IMR-90 (cell line): Measurements from ENCODE around the gene TECPR2. TPM values are rescaled to one million over a fixed set of nuclear protein-coding genes. Genes with fewer than 3 reads are reported as not detected.

Experiments used
- ATAC-seq: fragments of 200-7000 bp; cut with Tn5 transposase; 2 replicates; pipeline ENCODE4 v1.9.1; 2020; ENCODE audit warnings: low read depth, mild to moderate bottlenecking, moderate library complexity
- BruUV-seq: library from RNA; stranded (reverse); fragments of 400-500 nt; replicated peaks from 2 replicates; lab custom pipeline; 2021; lab: Mats Ljungman, UMichigan
- CTCF ChIA-PET: fragments of 300-600 bp; formaldehyde crosslinking; extraction: SDS; loops from one replicate; lab custom pipeline; 2021; ENCODE audit warnings: antibody characterized with exemption; lab: Yijun Ruan, JAX
- POLR2A ChIA-PET: fragments of 300-600 bp; sonication (Branson Sonifier 250); formaldehyde crosslinking; loops from one replicate; lab custom pipeline; 2022; ENCODE audit warnings: antibody characterized with exemption; ENCODE audit not compliant: unreplicated experiment; lab: Charles Lee
- DNase-seq: peaks from one replicate; pipeline ENCODE4 v3.0.0; 2013
- H2AFZ ChIP-seq: replicated peaks from 2 replicates; pipeline ENCODE3; 2013; ENCODE audit warnings: low read length, mild to moderate bottlenecking; ENCODE audit not compliant: poor library complexity
- H2AK5ac ChIP-seq: 2 replicates; pipeline ENCODE4 v1.6.1; 2013; ENCODE audit warnings: low read depth, low read length, inconsistent platforms
- H2AK9ac ChIP-seq: replicated peaks from 2 replicates; pipeline ENCODE3; 2013; ENCODE audit warnings: mild to moderate bottlenecking, low read depth, low read length, moderate library complexity; ENCODE audit not compliant: poor library complexity
- H2BK120ac ChIP-seq: 2 replicates; pipeline ENCODE4 v1.6.1; 2013; ENCODE audit warnings: low read depth, low read length, inconsistent platforms
- H2BK15ac ChIP-seq: 3 replicates; pipeline ENCODE4 v1.6.1; 2013; ENCODE audit warnings: low read depth, low read length, inconsistent platforms
- H2BK20ac ChIP-seq: 2 replicates; pipeline ENCODE4 v1.6.1; 2013; ENCODE audit warnings: low read depth, mild to moderate bottlenecking, inconsistent platforms, low read length, moderate library complexity
- H2BK5ac ChIP-seq: 2 replicates; pipeline ENCODE4 v1.6.1; 2013; ENCODE audit warnings: mild to moderate bottlenecking, low read depth, low read length, inconsistent platforms; ENCODE audit not compliant: poor library complexity, severe bottlenecking
- H3K14ac ChIP-seq: replicated peaks from 2 replicates; pipeline ENCODE4 v1.6.1; 2013; ENCODE audit warnings: low read depth, low read length, inconsistent platforms
- H3K18ac ChIP-seq: 2 replicates; pipeline ENCODE4 v1.6.1; 2013; ENCODE audit warnings: low read depth, low read length, control low read depth
- H3K23ac ChIP-seq: 2 replicates; pipeline ENCODE4 v1.6.1; 2013; ENCODE audit warnings: low read depth, low read length, inconsistent platforms
- H3K27ac ChIP-seq: 2 replicates; pipeline ENCODE4 v1.5.1; 2013; ENCODE audit warnings: mild to moderate bottlenecking, control low read depth, low read length; ENCODE audit not compliant: insufficient read depth
- H3K27me3 ChIP-seq: 2 replicates; pipeline ENCODE4 v1.6.1; 2013; ENCODE audit warnings: low read length; ENCODE audit not compliant: control insufficient read depth, insufficient read depth
- H3K36me3 ChIP-seq: 2 replicates; pipeline ENCODE4 v1.6.1; 2013; ENCODE audit warnings: low read length, mixed read lengths; ENCODE audit not compliant: control insufficient read depth, insufficient read depth
- H3K4ac ChIP-seq: 2 replicates; pipeline ENCODE4 v1.6.1; 2013; ENCODE audit warnings: low read depth, low read length, inconsistent platforms
- H3K4me1 ChIP-seq: 2 replicates; pipeline ENCODE4 v1.6.1; 2013; ENCODE audit warnings: low read length, mixed read lengths; ENCODE audit not compliant: control insufficient read depth, insufficient read depth
- H3K4me2 ChIP-seq: 2 replicates; pipeline ENCODE4 v1.6.1; 2013; ENCODE audit warnings: low read depth, mild to moderate bottlenecking, control low read depth, low read length, moderate library complexity
- H3K4me3 ChIP-seq: 2 replicates; pipeline ENCODE4 v1.5.1; 2013; ENCODE audit warnings: low read depth, mild to moderate bottlenecking, control low read depth, low read length, moderate library complexity; ENCODE audit not compliant: insufficient read depth
- H3K56ac ChIP-seq: 2 replicates; pipeline ENCODE4 v1.6.1; 2013; ENCODE audit warnings: low read length, inconsistent platforms; ENCODE audit not compliant: insufficient read depth; ENCODE audit errors: extremely low read depth
- H3K79me1 ChIP-seq, 2 experiments: 2 replicates each; pipeline ENCODE4 v1.6.1; 2013; ENCODE audit warnings: low read length in 2 of 2, inconsistent platforms in 1 of 2, low read depth in 1 of 2
- H3K9ac ChIP-seq: 2 replicates; pipeline ENCODE4 v1.6.1; 2013; ENCODE audit warnings: low read depth, low read length, control low read depth
- H3K9me1 ChIP-seq: 2 replicates; pipeline ENCODE4 v1.6.1; 2013; ENCODE audit warnings: low read length, inconsistent platforms; ENCODE audit not compliant: insufficient read depth
- H3K9me3 ChIP-seq: 2 replicates; pipeline ENCODE4 v1.6.1; 2013; ENCODE audit warnings: low read length; ENCODE audit not compliant: control insufficient read depth, insufficient read depth
- H4K20me1 ChIP-seq: 2 replicates; pipeline ENCODE4 v1.6.1; 2013; ENCODE audit warnings: low read length, inconsistent platforms; ENCODE audit not compliant: insufficient read depth
- H4K5ac ChIP-seq: 2 replicates; pipeline ENCODE4 v1.6.1; 2013; ENCODE audit warnings: mild to moderate bottlenecking, low read depth, low read length, control low read depth
- H4K8ac ChIP-seq, 2 experiments: 2 replicates each; pipeline ENCODE4 v1.6.1; 2013; ENCODE audit warnings: low read depth in 2 of 2, low read length in 2 of 2, control low read depth in 1 of 2, inconsistent platforms in 1 of 2
- H4K91ac ChIP-seq: 2 replicates; pipeline ENCODE4 v1.6.1; 2013; ENCODE audit warnings: low read depth, low read length, inconsistent platforms; ENCODE audit not compliant: insufficient read depth
- CEBPB ChIP-seq: IDR thresholded peaks from 2 replicates; pipeline ENCODE4 v1.6.1; 2012; ENCODE audit warnings: low read depth, low read length, improper control_type of control experiment
- CHD1 ChIP-seq: IDR thresholded peaks from 2 replicates; pipeline ENCODE4 v1.6.1; 2012; ENCODE audit warnings: low read depth, low read length, improper control_type of control experiment
- CTCF ChIP-seq: conservative IDR thresholded peaks from 2 replicates; pipeline ENCODE4 v1.5.1; 2012; ENCODE audit warnings: mild to moderate bottlenecking, low read depth, low read length, improper control_type of control experiment
- ELK1 ChIP-seq: fragments of 150-350 bp; IDR thresholded peaks from 2 replicates; pipeline ENCODE4 v1.6.1; 2016; ENCODE audit warnings: low read depth, mild to moderate bottlenecking, low read length, moderate library complexity, borderline replicate concordance
- FOS ChIP-seq: fragments of 150-350 bp; IDR thresholded peaks from 2 replicates; pipeline ENCODE4 v1.6.1; 2016; ENCODE audit warnings: low read depth, low read length
- POLR2A ChIP-seq: IDR thresholded peaks from 2 replicates; pipeline ENCODE4 v1.6.1; 2012; ENCODE audit warnings: mild to moderate bottlenecking, low read depth, low read length
- RAD21 ChIP-seq: IDR thresholded peaks from 2 replicates; pipeline ENCODE4 v1.6.1; 2012; ENCODE audit warnings: low read length, improper control_type of control experiment
- RCOR1 ChIP-seq: IDR thresholded peaks from 2 replicates; pipeline ENCODE4 v1.6.1; 2012; ENCODE audit warnings: mild to moderate bottlenecking, low read length, improper control_type of control experiment; ENCODE audit not compliant: insufficient replicate concordance
- SMC3 ChIP-seq: fragments of 150-350 bp; IDR thresholded peaks from 2 replicates; pipeline ENCODE4 v1.6.1; 2016; ENCODE audit warnings: low read depth, mild to moderate bottlenecking, antibody characterized with exemption, low read length, moderate library complexity
- WGBS, 2 experiments: methylation state at CpG; one replicate each; pipeline versions ENCODE4 v1.1.5 to v1.1.7; 2013; ENCODE audit warnings: missing lambda C conversion rate in 2 of 2; ENCODE audit not compliant: insufficient read length in 1 of 2; ENCODE audit errors: extremely low coverage in 2 of 2; 5-methylcytosine and 5-hydroxymethylcytosine counted together
- dilution Hi-C: fragments of 300-500 bp; cut with HindIII; formaldehyde crosslinking; loops from one replicate; pipeline ENCODE4 v1.14.3; 2018; ENCODE audit warnings: low sequenced_read_pairs; ENCODE audit not compliant: unreplicated experiment
- in situ Hi-C: fragments of 300-500 bp; cut with MboI; formaldehyde crosslinking; loops from 3 replicates; pipeline ENCODE4 v1.14.3; 2019; ENCODE audit warnings: low sequenced_read_pairs, inconsistent platforms, mixed read lengths
- intact Hi-C: fragments of 100-400 bp; cut with micrococcal nuclease; formaldehyde crosslinking; loops from 2 replicates; pipeline ENCODE4 v1.10.0; 2022
- polyA plus RNA-seq, 3 experiments: library from polyadenylated mRNA; depleted of rRNA; stranded (reverse); fragments of >200 nt; gene quantifications; 2 replicates each; pipeline ENCODE4 v1.2.3, GENCODE V29; 2012; ENCODE audit warnings: low replicate concordance in 1 of 3
- total RNA-seq: library from RNA; depleted of rRNA; stranded (reverse); fragments of >200 nt; gene quantifications from 2 replicates; pipeline ENCODE4 v1.2.3, GENCODE V29; 2012

TECPR2 gene
- total and polyA plus RNA-seq, 2 of the 4 experiments (the other 2 are of a cell fraction), result 9.5 to 11.7 TPM

- no peak overlapping the region for H3K4me3 ChIP-seq
- peaks cover 9% of the 10 kb centered on the region for H3K9me1 ChIP-seq
- H3K56ac ChIP-seq, result no peak overlapping the region
- no peaks in the 10 kb centered on the region for H3K4me1 ChIP-seq
- TF ChIP-seq SMC3, result no peak
- TF ChIP-seq FOS, result no peak
- no peak for TF ChIP-seq CEBPB
- no peak for TF ChIP-seq RAD21
- no peak for TF ChIP-seq POLR2A
- no peak for TF ChIP-seq CTCF
- no peak for TF ChIP-seq CHD1
- no peak for TF ChIP-seq ELK1
- TF ChIP-seq RCOR1, result no peak
- H4K91ac ChIP-seq, result no peak overlapping the region
- no peak overlapping the region for H2BK120ac ChIP-seq
- no peak overlapping the region for H3K23ac ChIP-seq
- no peak overlapping the region for H2BK20ac ChIP-seq
- no peak overlapping the region for H2BK5ac ChIP-seq
- H3K79me1 ChIP-seq, result peaks cover 5 to 11% of the 10 kb centered on the region in 2 experiments; a peak in 3 of 4 replicates
- WGBS, 2 experiments, result 94% methylated on average over 3 of the region's 8 CpGs; no CpG with 5 or more reads in 1 of the 2 experiments
- no peak for DNase-seq
- no peak overlapping the region for H3K9ac ChIP-seq
- no peaks in the 10 kb centered on the region; the same call in 1 of the 2 replicates for H4K20me1 ChIP-seq
- ChIA-PET POLR2A (interaction anchor here (0.6 kb wide), 1 partner anchor 35 kb away, joined by 11 read pairs; no protein-coding TSS in a partner anchor), CTCF (interaction anchor here (0.6 kb wide), 1 partner anchor 17 kb away, joined by 3 read pairs; no protein-coding TSS in a partner anchor)
- H3K27me3 ChIP-seq, result no peaks in the 10 kb centered on the region
- no peak overlapping the region for H3K4me2 ChIP-seq
- H3K9me3 ChIP-seq, result no peaks in the 10 kb centered on the region
- in situ Hi-C loops (no loop called here), dilution Hi-C loops (no loop called here), intact Hi-C loops (no loop called here)
- H2AFZ ChIP-seq, result no peak overlapping the region
- H2AK5ac ChIP-seq, result no peak overlapping the region
- no peak overlapping the region for H4K8ac ChIP-seq
- no peak overlapping the region for H2BK15ac ChIP-seq
- H3K27ac ChIP-seq, result no peak overlapping the region
- no peak for ATAC-seq
- peaks cover 42% of the 10 kb centered on the region for H3K36me3 ChIP-seq
- no peak overlapping the region for H3K4ac ChIP-seq
- H2AK9ac ChIP-seq, result no peak overlapping the region
- H3K14ac ChIP-seq, result no peak overlapping the region
- no TSS peak for BruUV-seq
- H3K18ac ChIP-seq, result no peak overlapping the region
- no peak overlapping the region for H4K5ac ChIP-seq
Observed at GRCh38 chr14:102353126-102353619, 9.6 kb upstream of the TECPR2 start.
